ENCODE data around the gene TPP2.

The TPP2 gene

GRCh38 chr13:102692491-102692826, 95.7 kb downstream of the TPP2 start:
- in situ Hi-C loops (cut with MboI; ENCODE audit: low sequenced_read_pairs) = no loop called here

GRCh38 chr13:102693250-102693649, 96.5 kb downstream of the TPP2 start:
- in situ Hi-C loops (cut with MboI; ENCODE audit: low sequenced_read_pairs) = no loop called here

GRCh38 chr13:102693776-102694175, 97.0 kb downstream of the TPP2 start:
- in situ Hi-C loops (cut with MboI; ENCODE audit: low sequenced_read_pairs) = no loop called here

GRCh38 chr13:102694937-102695336, 98.2 kb downstream of the TPP2 start, which contains the start of gene METTL21C:
Gene METTL21C, minus strand, starts transcription at chr13:102695044. Its CDS starts 546 bp downstream, at chr13:102694498.
- in situ Hi-C loops (cut with MboI; ENCODE audit: low sequenced_read_pairs) = no loop called here

- in situ Hi-C loops (cut with MboI; ENCODE audit: low sequenced_read_pairs) = no loop called here
Observed at GRCh38 chr13:102696465-102696864, 99.7 kb downstream of the TPP2 start.

- in situ Hi-C loops (cut with MboI; ENCODE audit: low sequenced_read_pairs) = no loop called here
Observed at GRCh38 chr13:102697264-102697663, 100.5 kb downstream of the TPP2 start.

GRCh38 chr13:102697929-102698648, 101.3 kb downstream of the TPP2 start:
- in situ Hi-C loops (cut with MboI; ENCODE audit: low sequenced_read_pairs) = no loop called here

GRCh38 chr13:102698649-102698980, 101.8 kb downstream of the TPP2 start:
- in situ Hi-C loops (cut with MboI; ENCODE audit: low sequenced_read_pairs) = no loop called here

GRCh38 chr13:102699504-102699903, 102.7 kb downstream of the TPP2 start:
- in situ Hi-C loops (cut with MboI; ENCODE audit: low sequenced_read_pairs) = no loop called here

- in situ Hi-C loops (cut with MboI; ENCODE audit: low sequenced_read_pairs) = no loop called here
Observed at GRCh38 chr13:102700088-102701031, 103.6 kb downstream of the TPP2 start.

GRCh38 chr13:102701331-102701730, 104.5 kb downstream of the TPP2 start:
- in situ Hi-C loops (cut with MboI; ENCODE audit: low sequenced_read_pairs) = no loop called here

- in situ Hi-C loops (cut with MboI; ENCODE audit: low sequenced_read_pairs) = no loop called here
Observed at GRCh38 chr13:102702965-102703725, 106.4 kb downstream of the TPP2 start.

- in situ Hi-C loops (cut with MboI; ENCODE audit: low sequenced_read_pairs) = no loop called here
Observed at GRCh38 chr13:102703726-102704035, 106.9 kb downstream of the TPP2 start.

GRCh38 chr13:102704238-102705058, 107.7 kb downstream of the TPP2 start:
- in situ Hi-C loops (cut with MboI; ENCODE audit: low sequenced_read_pairs) = no loop called here

GRCh38 chr13:102707467-102707866, 110.7 kb downstream of the TPP2 start:
- in situ Hi-C loops (cut with MboI; ENCODE audit: low sequenced_read_pairs) = no loop called here

GRCh38 chr13:102708211-102708610, 111.4 kb downstream of the TPP2 start:
- in situ Hi-C loops (cut with MboI; ENCODE audit: low sequenced_read_pairs) = no loop called here

GRCh38 chr13:102708991-102709390, 112.2 kb downstream of the TPP2 start:
- in situ Hi-C loops (cut with MboI; ENCODE audit: low sequenced_read_pairs) = no loop called here

GRCh38 chr13:102709536-102709935, 112.8 kb downstream of the TPP2 start:
- in situ Hi-C loops (cut with MboI; ENCODE audit: low sequenced_read_pairs) = no loop called here

GRCh38 chr13:102710261-102710679, 113.5 kb downstream of the TPP2 start:
- in situ Hi-C loops (cut with MboI; ENCODE audit: low sequenced_read_pairs) = no loop called here

GRCh38 chr13:102715447-102715846, 118.7 kb downstream of the TPP2 start:
- in situ Hi-C loops (cut with MboI; ENCODE audit: low sequenced_read_pairs) = no loop called here

GRCh38 chr13:102718746-102719145, 122.0 kb downstream of the TPP2 start:
- in situ Hi-C loops (cut with MboI; ENCODE audit: low sequenced_read_pairs) = no loop called here

Measured in HL-60/S4 treated with phorbol 12-myristate 13-acetate at 8.2 ng/mL for 4 days and 3 days (cell line).